Measurements from ENCODE around the gene IMP3.

The IMP3 gene

DNA sequence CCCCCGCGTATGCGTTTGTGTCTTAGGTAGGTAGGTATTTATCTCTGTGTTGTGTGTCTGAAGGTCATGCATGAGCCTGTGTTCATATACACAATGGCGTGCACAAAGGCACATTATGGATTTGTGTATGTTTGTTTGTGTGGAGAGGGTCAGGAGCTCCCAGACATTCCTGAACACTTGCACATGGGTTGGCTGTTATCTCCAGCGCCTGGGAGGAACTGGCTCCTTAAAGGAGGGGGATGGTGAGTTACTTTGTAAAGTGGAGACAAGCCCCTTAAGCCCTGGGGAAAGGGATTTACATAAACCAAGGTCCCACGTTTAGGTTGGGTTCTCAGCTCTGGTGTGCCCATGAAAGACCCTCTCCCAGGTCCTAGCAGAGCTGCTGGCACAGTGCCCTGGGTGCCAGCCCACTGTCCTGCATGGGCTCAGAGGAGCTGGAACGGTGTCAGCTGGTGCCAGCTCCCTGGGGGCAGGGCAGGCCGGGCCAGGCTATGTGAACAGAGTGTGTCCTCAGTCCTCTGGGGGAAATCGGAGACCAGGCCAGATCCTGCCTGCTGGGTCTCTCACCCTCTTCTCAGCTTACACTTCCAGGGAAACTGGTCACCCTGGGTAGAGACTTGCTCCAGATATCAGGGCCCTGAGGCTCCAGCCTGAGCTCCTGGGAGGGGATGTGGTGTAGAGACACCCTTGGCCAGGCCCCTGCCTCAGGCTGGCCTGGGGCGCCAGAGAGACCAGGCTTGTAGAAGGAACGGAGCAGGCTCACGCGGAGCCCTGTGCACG, 32.8 kb upstream of the IMP3 start:
- peak; percentile 84 for DNase-seq

GRCh38 chr15:75671730-75672602, 31.9 kb upstream of the IMP3 start:
- no peak for DNase-seq

- no peak for DNase-seq
These were observed 29.8 kb upstream of the IMP3 start for GRCh38 chr15:75669879-75670212.

GRCh38 chr15:75669191-75669878, 29.3 kb upstream of the IMP3 start:
- DNase-seq: peak; percentile 41

- peak; percentile 99 for DNase-seq
These were observed 26.9 kb upstream of the IMP3 start for GRCh38 chr15:75666823-75667501.

DNA sequence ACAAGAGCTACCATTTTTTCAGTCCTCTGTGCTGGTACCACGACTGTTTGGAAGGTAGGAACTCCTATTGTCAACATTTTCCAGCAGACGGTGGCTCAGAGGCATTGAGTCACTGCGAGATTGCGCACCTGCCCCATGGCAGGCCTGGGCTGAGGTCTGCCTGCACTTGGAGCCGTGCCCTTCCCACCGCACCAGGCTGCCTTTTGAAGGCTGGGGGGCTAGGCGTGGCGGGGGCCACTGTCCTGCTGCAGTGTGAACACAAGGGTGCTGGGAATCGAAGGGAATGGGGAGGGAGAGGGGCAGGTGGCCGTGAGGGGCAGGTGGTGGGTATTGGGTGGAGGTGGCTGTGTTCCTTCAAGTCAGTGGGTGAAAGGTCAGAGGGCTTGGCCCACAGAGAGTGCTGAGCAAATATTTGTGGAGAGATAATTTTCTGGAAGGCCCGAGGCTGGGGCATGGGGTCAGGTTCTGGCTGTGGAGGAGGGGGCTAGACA, 24.0 kb upstream of the IMP3 start:
- no peak for DNase-seq

DNA sequence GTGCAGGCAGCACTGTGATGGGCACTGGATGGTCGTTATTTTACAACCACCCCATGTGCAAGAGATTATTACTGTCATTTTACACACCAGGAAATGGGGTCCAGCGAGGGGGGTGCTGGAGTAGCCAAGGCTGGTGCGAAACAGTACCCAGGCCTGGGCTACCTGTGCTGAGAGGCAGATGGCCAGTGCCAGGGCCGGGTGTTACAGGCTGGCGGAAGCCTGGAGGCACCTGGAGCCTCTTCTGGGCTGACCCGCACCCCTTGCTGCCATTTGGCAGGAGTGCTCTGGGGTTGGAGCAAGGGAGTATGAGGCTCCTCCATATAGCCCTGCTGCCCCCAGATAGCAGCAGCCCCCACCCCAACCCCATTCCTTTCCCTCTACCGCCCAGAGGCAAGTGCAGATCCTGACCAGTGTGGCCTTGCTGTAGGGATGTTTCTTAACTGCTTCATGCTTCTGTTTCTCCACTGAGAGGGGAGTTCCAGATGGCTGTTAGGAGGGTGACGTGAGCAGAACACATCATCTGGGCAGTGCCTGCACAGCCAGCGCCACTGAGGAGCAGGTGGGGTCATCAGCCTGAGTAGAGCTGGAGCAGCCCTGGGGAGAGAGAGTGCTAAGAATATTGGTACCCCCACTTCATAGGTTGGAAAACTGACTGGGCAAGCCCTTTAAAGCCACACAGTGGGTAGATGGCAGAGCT, 22.9 kb upstream of the IMP3 start:
- DNase-seq: no peak

GRCh38 chr15:75661756-75662140, 21.7 kb upstream of the IMP3 start:
- DNase-seq: no peak

DNA sequence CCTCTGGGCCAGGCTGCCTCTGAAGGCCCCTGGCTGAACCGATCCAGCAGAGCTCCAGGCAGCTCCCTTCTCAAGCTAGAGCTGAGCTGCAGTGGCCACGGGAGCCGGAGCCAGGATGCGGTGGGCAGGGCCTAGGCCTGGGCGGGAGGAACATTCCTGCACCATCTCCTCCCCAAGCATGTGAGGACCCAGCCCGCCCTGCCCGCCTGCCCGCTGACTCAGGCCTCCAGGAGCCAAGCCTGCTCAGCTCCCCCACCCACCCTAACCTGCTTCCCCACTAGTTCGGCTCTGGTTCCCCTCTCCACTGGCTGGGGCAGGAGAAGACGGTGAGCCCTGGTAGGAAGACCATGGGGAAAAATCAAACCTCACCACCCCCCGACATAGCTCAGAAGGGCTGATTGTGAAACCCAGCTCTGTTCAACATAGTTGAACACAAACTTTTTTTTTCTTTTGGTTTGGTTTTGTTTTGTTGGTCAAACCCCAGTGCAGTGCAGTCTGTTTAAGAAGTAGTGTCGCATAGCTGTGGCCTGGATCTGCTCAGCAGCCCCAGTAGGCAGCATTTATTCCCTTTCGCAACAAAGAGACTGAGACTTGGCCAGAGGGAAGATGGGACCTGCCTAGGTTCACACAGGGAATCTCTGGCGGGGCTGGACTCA, 21.2 kb upstream of the IMP3 start:
- DNase-seq: peak; percentile 93

DNA sequence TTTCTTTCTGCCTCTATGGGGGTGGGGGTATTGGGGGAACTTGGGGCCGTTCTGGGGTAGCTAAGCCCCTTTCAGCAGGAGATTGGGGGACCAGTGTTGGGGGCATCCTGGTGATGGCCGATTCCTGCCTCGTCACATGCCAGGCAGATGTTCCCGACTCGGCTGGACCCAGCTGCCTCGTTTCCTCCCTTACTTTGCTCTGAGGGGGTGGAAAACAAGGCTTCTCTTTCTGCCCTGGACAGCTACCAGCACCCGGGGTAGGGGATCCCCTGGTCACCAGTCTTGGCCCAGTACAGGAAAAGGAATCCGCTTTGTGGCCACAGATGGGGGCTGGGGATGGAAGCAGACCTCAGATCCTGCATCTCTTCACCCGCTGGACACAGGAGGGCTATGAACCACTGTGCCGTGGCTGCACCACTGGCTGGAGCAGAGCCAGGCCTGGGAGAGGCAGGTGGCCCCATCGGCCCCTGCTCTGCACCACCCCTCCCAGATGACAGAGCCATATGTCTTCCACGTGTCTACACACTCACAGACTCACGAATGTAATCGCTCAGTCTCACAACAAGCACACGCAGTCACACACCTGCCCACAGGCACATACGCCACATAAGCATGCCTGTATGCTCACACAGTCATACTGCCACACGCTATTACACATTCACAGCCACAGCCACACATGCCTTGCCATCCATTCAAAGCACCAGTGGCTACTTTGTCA, 20.1 kb upstream of the IMP3 start:
- no peak for DNase-seq

GRCh38 chr15:75659141-75659771, 19.2 kb upstream of the IMP3 start:
- no peak for DNase-seq

- DNase-seq: no peak
These were observed 16.8 kb upstream of the IMP3 start for GRCh38 chr15:75656813-75657212.

- DNase-seq: no peak
These were observed 16.3 kb upstream of the IMP3 start for GRCh38 chr15:75656331-75656730.

DNA sequence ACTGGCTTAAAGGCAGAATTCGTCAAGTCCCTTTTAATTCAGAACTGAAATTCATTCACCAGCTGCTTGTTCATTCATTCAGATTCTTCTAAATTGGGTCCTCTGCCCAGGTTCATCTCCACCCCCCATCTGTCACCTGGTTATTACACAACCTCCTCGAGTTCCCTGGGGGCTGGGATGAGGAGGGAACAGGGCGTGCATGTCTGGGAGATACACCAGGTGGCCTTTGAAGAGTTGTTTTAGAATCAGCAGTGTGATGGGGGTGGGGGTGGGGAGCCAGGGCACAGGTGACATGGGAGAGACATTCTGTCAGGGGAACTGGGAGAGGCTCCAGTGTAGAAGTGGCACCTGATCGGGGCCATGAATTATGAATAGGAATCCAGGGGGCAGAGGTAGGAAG, 15.9 kb upstream of the IMP3 start:
- no peak for DNase-seq

GRCh38 chr15:75654201-75654907, 14.3 kb upstream of the IMP3 start:
- no peak for DNase-seq

DNA sequence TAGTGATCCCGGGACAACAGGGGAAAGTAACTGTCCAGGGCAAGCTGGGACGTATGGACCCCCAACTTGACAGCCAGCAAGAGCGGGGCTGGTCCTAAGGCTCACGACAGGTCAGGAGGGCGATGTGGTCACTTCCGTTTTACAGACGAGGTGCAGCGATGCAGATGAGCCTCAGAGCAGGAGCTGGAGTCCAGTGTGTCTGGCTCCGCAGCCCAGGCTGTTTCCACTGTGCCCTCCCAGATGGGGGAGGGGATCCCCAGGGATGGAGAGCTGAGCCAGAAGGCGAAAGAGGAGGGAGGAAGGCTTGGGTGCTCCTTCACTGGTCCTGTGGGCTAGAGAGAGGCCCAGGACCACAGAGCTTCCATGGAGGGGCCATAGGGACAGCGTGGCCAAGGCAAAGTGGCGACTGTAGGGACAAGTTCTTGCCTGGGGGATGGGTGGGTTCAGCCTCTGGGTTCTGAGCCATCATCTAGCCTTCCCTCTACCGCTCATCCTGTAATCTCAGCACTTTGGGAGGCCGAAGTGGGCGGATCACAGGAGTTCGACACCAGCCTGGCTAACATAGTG, 13.4 kb upstream of the IMP3 start:
- no peak for DNase-seq

- DNase-seq: no peak
These were observed 12.0 kb upstream of the IMP3 start for GRCh38 chr15:75651810-75652543.

DNA sequence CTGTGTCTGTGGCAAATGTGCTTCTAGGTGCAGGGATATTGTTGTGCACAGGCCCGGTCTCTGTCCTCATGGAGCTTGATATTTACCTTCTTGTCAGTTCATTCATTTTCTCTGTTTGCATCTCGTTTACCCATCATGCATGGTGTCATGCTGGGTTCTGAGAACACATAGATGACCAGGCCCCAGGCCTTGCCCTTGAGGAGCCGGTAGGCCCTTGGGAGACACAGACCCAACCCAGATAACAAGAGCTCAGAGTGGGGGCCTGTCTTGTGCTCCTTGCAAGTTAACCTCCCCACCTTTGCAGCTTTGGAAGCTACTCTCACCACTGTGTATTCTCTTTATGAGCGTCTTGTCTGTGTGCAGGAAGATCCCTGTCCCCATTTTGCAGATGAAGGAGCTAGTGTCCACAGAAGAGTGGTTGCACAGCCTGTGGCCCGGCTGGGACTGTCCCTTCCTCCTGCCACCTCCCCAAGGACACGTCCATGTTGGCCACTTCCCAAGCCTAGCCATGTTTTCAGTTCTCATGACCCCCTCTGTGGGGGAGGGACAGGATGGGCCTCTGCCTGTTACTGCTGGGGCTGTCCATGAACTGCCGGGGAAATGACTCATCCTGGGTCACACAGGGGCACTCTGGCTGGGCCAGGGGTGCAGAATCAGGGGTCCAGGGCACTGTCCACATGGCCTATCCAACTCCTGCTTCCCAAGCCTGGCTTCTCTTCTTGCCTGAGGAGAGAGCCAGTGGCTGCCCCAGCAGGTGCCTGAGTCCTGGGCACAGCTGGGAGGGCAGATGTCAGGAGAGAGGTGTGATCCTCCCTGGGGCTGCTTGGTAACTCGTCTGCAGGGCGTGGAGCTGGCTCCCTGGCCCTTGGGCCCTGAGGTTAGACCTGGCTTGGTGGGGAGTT, 11.1 kb upstream of the IMP3 start:
- peak; percentile 49 for DNase-seq
